NCI-H524 treated with DMSO at 0.1 percent for 48 hours (cell line): Measurements from ENCODE around the gene OR2T10.
"Not testable (repeated sequence)": the region's sequence is repeated elsewhere in the genome, so short reads cannot be mapped to it uniquely, and the experiment has no call there.

Source experiments
- DNase-seq: peaks from one replicate; lab custom pipeline; 2025; lab: John Stamatoyannopoulos, UW

OR2T10 gene

GRCh38 chr1:248596615-248597014 lies 885 bp downstream of the OR2T10 start:
- DNase-seq, result no peak

- no peak for DNase-seq
These were observed 4.3 kb downstream of the OR2T10 start for GRCh38 chr1:248593226-248593625.

GRCh38 chr1:248592655-248593054 lies 4.8 kb downstream of the OR2T10 start:
- DNase-seq, result no peak

DNA sequence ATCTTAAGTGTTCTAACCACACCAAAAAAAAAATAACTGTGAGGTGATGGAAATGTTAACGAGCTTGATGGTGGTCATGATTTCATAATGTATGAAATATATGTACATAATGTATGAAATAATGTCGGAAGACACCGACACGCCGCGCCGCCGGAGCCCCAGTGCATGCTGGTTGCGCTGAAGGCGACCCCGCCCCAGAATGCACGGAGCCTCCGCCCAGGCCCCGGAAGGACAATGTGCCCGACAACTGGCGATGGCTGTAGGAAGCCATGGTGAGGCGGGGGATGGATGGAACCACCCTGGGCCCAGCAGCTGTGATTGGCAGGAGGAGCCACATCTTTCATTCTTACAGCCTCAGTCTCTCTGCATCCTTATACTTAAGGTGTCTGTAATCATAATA lies 7.4 kb downstream of the OR2T10 start:
- no peak for DNase-seq

GRCh38 chr1:248589334-248589733 lies 8.2 kb downstream of the OR2T10 start:
- DNase-seq, result no peak

DNA sequence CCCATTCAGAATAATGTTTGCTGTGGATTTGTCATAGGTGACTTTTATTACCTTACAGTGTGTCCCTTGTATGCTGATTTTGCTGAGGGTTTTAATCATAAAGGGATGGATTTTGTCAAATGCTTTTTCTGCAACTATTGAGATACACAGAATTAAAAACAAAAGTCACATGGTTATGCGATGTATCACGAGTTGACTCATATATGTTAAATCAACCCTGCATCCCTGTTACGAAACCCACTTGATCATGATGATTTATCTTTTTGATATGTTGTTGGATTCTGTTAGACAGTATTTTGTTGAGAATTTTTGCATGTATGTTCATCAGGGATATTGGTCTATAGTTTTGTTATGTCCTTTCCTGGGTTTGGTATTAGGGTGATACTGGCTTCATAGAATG lies 12.2 kb downstream of the OR2T10 start:
- no peak for DNase-seq

DNA sequence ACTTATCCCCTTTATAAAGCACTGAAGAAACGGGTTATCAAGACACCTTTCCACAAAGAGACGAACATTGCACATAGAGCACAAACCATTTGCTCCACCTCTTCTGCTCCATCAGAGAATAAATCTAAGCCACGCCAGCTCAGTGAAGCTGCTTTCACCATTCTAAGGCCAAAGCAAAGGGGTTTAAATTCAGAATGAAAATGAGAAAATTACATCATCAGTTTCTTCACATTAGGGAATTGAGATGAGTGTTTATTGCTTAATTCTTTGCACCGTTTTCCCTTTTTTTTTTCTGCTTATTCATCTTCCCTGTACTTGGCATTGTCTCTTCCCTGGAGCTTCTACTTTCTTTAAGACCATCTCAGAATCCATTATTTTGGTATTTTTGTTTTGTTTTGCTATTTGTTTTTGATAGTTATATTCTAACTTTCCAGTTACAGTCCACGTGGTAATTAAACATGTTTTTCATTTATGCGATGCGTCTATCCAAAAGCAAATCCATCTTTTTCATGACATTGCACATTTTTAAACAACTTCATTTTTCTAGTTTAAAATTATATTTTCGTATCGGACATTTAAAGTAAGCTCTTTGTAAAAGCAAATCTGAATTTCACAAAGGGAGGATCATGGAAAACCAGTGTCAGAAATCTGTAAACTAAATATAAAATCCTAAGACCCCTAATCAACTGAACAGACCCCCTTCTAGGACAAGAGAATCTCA lies 21.1 kb downstream of the OR2T10 start:
- no peak for DNase-seq

GRCh38 chr1:248574657-248575056 lies 22.8 kb downstream of the OR2T10 start, which contains the start of gene OR2T34:
Gene OR2T34, minus strand, starts transcription at chr1:248574757. Its CDS starts 0 bp downstream, at chr1:248574757.
- DNase-seq, result not testable (repeated sequence)

DNA sequence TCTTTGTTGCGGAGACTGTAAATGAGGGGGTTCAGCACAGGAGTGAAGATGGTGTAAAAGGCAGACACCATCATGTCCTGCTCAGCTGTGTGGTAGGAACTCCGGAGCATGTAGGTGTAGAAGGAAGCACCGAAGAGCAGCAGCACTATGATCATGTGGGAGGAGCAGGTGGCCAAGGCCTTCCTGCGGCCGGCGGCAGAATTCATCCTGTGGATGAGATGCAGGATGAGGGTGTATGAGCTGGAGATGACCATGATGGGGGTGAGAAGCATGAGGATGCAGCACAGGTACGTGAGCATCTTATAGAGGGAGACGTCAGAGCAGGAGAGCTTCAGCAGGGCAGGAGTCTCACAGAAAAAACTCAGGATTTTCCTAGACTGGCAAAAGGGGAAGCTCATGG lies 23.6 kb downstream of the OR2T10 start:
- not testable (repeated sequence) for DNase-seq

DNA sequence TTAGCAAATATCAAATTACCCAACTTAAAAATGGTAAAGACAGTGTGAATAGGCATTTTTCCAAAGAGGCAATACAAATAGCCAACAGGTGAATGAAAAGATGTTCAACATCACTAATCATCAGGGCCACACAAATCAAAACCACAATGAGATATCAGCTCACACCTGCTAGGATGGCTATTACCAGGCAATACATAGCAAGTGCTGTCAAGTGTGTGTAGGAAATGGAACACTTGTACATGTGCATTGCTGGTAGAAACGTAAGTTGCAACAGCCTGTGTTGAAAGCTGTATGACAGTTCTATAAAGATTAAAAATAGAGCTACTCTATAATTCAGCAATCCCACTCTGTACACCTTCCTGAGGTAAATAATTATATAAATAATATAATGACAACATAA lies 25.5 kb downstream of the OR2T10 start:
- not testable (repeated sequence) for DNase-seq

- DNase-seq, result not testable (repeated sequence)
These were observed 26.7 kb downstream of the OR2T10 start for GRCh38 chr1:248570811-248571210.

DNA sequence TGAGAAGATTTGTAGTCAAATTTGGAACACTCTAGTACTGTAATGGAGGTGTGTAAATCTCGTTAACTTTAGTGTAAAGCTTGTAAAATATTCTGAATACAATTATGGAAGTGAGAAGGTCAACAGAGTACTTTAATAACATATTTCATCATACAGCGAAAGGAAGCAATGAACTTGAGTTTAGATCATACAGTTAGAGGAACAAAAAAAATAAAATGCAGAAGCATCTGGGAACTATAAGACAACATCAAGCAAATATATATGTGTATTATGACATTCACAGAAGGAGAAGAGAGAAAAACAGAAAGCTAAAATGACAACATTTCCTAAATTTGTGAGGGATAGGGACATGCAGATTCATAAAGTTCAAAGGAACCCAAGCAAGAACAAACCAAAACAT lies 28.5 kb downstream of the OR2T10 start:
- not testable (repeated sequence) for DNase-seq

DNA sequence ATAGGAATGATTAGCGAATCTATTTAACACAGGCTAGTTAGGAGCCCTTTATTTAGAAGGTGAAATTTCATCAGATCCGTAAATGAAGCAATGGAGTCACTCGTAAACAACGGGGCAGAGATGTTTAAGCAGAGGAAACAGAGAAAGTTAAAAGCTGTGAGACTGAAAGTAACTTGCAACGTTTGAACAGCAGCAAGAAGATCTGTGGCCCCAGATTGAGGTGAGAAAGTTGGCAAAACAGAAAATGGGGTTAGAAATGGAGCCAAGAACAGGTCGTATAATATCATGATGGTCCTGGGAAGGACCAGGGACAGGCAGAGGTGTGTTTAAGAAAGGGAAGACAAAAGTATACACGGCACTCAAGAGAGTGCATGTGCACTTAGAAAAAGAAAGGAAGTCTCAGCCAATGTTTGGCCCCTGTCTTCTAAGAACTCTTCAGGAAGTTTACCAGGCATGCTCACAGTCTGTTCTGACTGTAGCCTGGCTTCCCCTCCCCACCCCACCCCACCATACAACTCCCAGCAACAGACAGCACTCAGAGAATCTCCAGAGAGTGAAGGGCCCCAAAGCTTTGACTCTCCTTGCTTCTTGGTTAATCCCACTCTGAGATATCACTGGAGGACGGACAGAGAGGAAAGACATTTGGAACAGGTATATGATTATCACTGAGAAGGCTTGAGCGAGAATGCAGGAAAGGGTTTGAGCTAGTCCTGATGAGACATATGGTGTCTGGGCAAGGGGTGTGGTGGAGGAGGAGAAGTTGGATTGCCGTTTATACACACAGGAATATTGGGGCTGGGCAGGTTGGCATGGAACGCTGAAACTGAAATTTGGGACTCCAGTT lies 31.7 kb downstream of the OR2T10 start:
- not testable (repeated sequence) for DNase-seq

DNA sequence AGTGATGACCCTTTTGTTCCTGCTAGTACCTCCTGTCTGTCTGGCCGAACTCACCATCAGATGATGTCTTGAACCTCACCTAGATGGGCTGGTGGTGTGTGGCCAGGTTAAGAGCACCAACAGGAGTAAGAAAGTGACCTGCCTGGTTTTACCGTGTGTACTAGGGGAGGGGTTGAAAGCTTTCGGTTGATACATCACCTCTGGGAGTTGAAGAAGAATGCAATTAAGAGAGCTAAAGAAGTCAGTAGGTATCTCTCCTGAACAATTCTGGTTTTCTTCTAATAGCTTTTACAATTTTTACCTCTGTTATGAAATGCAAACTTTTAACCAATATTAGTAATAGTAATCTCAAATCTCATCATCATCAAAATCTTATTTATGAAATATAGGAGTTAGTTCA lies 34.8 kb downstream of the OR2T10 start, which contains the start of gene OR2T29:
TSS of gene OR2T29 (minus strand) at position 101 of the 400 bp plus-strand sequence. CDS start 3,281 bp downstream, outside the sequence.
- not testable (repeated sequence) for DNase-seq

- not testable (repeated sequence) for DNase-seq
These were observed 46.5 kb downstream of the OR2T10 start for GRCh38 chr1:248551027-248551426.

DNA sequence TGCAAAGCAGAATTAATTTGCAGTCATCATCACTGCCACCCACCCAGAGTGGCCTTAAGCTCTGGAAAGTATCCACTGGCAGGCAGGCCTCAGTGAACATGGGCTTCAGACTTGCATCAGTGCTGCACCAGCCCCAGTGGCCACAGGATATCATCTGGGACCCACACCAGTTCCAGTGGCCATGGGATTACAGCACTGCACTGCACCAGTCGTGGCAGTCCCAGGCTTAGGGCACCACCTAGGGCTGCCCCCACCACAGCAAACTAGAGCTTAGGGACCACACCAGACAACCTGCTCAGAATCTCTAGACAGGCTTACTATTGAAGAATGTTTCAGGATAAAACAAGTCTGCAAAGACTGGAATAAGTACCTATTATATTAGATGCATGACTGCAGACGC lies 50.1 kb downstream of the OR2T10 start:
- not testable (repeated sequence) for DNase-seq
